GM21360 (cell line): ENCODE data around the gene IKZF1.

Source experiments
- ATAC-seq: cut with Tn5 transposase; IDR thresholded peaks from one replicate; pipeline ENCODE4 v1.9.1; 2021; ENCODE audit warnings: mild to moderate bottlenecking, moderate library complexity; ENCODE audit not compliant: unreplicated experiment

The IKZF1 gene

DNA sequence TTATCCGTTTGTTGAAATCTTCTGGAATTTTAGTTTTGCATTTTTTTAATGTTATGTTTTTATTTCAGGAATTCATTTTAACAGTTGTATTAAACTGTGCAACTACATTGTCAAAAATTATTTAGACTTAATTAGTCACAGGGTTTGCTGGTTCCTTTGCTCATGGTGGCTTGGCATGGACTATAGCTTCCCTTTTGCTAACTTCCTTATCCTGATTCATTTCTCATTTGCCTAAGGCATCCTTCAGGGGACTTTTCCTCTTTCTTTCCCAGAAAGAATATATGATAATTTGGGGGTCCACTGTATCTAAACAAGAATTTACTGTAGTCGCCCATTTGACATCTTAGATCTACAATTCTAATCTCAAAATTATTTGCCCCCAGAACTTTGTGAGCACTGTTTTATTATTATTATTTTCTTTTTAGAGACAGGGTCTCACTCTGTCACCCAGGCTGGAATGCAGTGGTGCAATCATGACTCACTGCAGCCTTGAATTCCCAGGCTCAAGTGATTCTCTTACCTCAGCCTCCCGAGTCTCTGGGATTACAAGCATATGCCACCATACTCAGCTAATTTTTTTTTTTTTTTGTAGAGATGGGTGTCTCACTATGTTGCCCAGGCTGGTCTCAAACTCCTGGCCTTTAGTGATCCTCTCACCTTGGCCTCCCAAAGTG is 131.8 kb downstream of the IKZF1 start:
- ATAC-seq = no peak

DNA sequence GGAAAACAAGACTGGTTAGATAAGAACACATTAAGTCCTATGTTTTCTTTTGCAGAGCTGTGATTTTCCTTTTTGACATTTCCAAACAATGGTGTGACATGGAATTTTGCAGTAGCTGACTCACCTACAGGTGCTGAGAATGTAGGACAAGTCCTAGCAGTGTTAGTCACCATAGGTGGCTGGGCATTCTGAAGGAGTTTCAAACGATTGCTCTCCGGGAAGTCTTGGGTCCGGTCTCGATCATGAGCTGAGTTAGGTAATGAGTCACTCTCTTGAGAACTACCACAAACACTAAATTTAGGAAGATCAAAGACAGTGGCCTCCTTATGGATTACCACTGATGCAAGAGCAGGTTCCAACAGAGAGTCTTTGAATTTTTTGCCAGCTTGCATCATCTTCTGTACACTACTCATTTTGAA is 142.0 kb downstream of the IKZF1 start:
- ATAC-seq = peak; percentile 47

DNA sequence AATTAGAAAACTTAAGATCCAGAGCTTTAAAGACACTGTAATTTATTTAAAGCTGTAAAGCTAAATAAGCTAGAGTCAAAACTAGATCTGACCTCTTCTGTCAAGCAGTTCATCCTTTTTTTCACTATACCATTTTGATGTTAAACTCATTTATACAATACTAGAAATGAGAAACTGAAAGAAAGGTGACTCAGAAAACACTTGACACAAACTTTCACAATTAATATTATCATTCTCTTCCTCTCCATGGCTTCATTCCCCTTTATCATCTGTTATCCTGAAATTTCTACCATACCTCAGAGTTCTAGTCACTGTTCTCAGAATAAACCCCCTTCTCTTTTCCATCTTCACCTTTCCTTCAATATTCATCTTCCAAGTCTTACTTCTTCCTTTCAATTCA is 144.3 kb downstream of the IKZF1 start:
- peak; percentile 35 for ATAC-seq

DNA sequence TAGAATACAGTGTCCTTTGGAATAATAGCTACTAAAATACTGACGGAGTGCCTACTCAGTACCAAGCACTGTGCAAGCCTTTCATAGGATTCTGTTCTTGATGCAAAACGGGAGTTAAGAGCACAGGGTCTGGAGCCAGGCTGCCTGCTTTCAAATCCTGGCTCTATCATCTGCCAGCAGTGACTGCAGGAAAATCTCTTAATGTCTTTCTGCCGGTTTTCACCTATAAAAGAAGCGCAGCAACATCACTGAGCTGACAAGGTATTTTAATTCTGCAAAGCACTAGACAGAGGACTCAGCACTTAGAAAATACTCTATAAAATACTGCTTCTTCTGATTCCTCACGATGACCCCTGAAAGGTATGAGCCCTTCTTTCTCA is 145.0 kb downstream of the IKZF1 start:
- ATAC-seq = no peak

DNA sequence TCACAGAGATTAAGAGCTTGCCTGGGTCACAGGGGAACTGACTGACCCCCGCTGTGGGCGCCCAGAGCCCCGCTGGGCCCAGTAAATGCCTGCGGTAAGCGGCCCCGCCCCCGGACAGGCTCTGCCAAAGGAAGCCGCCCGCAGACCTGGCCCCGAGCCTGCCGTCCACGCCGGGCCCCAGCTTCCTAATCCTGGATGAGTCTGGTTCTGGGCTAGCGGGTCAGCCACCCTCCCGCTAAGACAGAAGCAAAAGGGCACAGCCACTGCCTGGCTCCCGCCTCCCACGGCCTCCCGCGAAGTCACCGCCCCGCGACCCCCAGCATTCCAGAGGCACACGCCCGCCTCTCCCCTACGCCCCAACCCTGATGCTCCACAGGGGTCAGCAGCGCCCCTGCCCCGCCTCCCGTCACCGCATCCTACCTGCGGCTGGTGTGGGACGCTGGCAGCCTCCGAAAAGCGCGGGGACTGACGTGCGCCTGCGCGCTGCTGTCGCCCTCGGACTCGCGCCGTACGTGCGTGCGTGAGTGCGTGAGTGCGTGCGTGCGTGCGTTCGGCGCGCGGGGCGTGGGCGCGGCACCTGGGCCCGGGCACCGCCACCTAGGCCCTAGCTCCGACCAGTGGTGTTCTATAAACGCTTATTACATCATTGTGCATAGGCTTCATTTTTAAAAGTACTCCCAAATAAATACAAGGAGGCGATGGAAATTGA is 145.5 kb downstream of the IKZF1 start, which contains the start of gene FIGNL1:
Gene FIGNL1 (minus strand): TSS at position 470 of the 709 bp plus-strand sequence. CDS start 3,063 bp downstream, outside the sequence.
- ATAC-seq = peak; percentile 80

DNA sequence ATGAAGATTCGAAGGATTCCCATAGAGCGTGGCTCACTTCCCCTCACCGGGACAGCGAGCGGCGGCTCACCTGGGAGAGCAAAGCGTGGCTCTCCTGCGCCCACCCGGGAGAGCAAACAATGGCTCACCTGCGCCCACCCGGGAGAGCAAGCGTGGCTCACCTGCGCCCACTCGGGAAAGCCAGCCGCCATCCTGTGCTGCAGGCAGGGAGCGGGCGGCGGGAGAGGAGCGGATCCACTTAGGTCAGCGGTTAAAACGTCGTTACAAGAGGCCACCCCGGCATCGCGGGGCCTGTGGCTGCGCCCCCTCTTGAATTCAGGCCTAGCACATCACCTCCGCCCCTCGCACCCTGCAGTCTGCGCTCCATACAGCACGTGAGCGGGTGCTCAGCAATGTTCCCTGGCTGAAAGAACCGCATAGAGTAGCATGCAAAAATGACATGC is 146.1 kb downstream of the IKZF1 start:
- ATAC-seq = peak; percentile 6
